Sigmoid colon (tissue), 7 donors: ENCODE results near the gene HDAC7. TPM values are rescaled to one million over a fixed set of nuclear protein-coding genes. Genes with fewer than 3 reads are reported as not detected.

Source experiments
- DNase-seq: peaks from one replicate; pipeline ENCODE4 v3.0.0-alpha.2; 2019
- H3K27ac ChIP-seq, 4 donors: fragments of 200-600 bp; sonication (generic); one replicate each; pipeline ENCODE4 v1.5.1; 2016 to 2019; ENCODE audit warnings: mild to moderate bottlenecking in 1 of 4
- H3K27me3 ChIP-seq, 3 donors: fragments of 200-600 bp; sonication (generic); one replicate each; pipeline ENCODE4 v1.5.1; 2019; ENCODE audit warnings: mild to moderate bottlenecking in 1 of 3
- H3K36me3 ChIP-seq, 4 donors: fragments of 200-600 bp; sonication (generic); one replicate each; pipeline ENCODE4 v1.5.1; 2016 to 2019
- H3K4me1 ChIP-seq, 4 donors: fragments of 200-600 bp; sonication (generic); one replicate each; pipeline ENCODE4 v1.5.1; 2017 to 2019
- H3K4me3 ChIP-seq, 4 donors: fragments of 200-600 bp; sonication (generic); one replicate each; pipeline ENCODE4 v1.5.1; 2017 to 2019; ENCODE audit warnings: mild to moderate bottlenecking in 2 of 4, moderate library complexity in 1 of 4
- H3K9me3 ChIP-seq, 4 donors: fragments of 200-600 bp in 3 of 4; sonication (generic) in 3 of 4; one replicate each; pipeline versions ENCODE4 v1.5.1 to v1.6.1; 2013 to 2019
- CTCF ChIP-seq, 4 experiments: fragments of 450-650 bp in 3 of 4; fragments of 200-600 bp in 1 of 4; IDR thresholded peaks; one replicate each; pipeline ENCODE4 v1.5.1; 2016 to 2019; ENCODE audit warnings: antibody characterized with exemption in 4 of 4, mild to moderate bottlenecking in 3 of 4, moderate library complexity in 2 of 4
- EP300 ChIP-seq, 4 donors: sonication (generic); formaldehyde crosslinking; IDR thresholded peaks; one replicate each; pipeline ENCODE4 v1.6.1; 2017; ENCODE audit warnings: antibody characterized with exemption in 4 of 4
- POLR2A ChIP-seq, 2 donors: fragments of 450-650 bp; IDR thresholded peaks; one replicate each; pipeline ENCODE4 v1.6.1; 2016; ENCODE audit warnings: antibody characterized with exemption in 2 of 2, mild to moderate bottlenecking in 2 of 2, moderate library complexity in 2 of 2
- POLR2AphosphoS5 ChIP-seq, 4 donors: sonication (generic); formaldehyde crosslinking; IDR thresholded peaks; one replicate each; pipeline ENCODE4 v1.6.1; 2017; ENCODE audit warnings: antibody characterized with exemption in 4 of 4
- WGBS, 2 donors: extraction: QIAGEN DNeasy Blood & Tissue Kit; methylation state at CpG; one replicate each; pipeline ENCODE4 v1.1.7; 2013; 5-methylcytosine and 5-hydroxymethylcytosine counted together
- intact Hi-C: fragments of 100-400 bp; cut with DNase I; formaldehyde crosslinking; loops from one replicate; pipeline ENCODE4 v1.15.1; 2023
- polyA plus RNA-seq, 3 donors: library from polyadenylated mRNA; stranded (reverse); fragments of 200-250 nt; gene quantifications; one replicate each; pipeline ENCODE4 v1.2.3, GENCODE V29; 2013
- total RNA-seq, 4 donors: library from RNA; depleted of rRNA; stranded (reverse); fragments of >200 nt; gene quantifications; one replicate each; pipeline ENCODE4 v1.1.0, GENCODE V29; 2016
- donor health status: healthy with polysubstance abuse.
- donor health status: Bipolar disorder and iron deficiency.
- donor health status: healthy.

HDAC7 gene
- total and polyA plus RNA-seq, 7 donors = 6.5 to 79.2 (median 45.3) TPM

- peaks cover 62 to 96% (median 79%) of the 10 kb centered on the region in 4 donors for H3K36me3 ChIP-seq
- H3K27me3 ChIP-seq = no peaks in the 10 kb centered on the region
- intact Hi-C loops = no loop called here
- H3K9me3 ChIP-seq = no peaks in the 10 kb centered on the region
- no peak for DNase-seq
- TF ChIP-seq POLR2AphosphoS5 (IDR thresholded peaks at IDR 0.05) = no peak
- no peak for TF ChIP-seq EP300 (IDR thresholded peaks at IDR 0.05)
- no peak for TF ChIP-seq POLR2A (IDR thresholded peaks at IDR 0.05)
- no peak for TF ChIP-seq CTCF (IDR thresholded peaks at IDR 0.05)
- peak overlapping the region; percentile 29 to 68 (median 37) for H3K27ac ChIP-seq
- H3K4me3 ChIP-seq = no peak overlapping the region
- WGBS, 2 donors = 90 to 91% methylated on average over 11 of the region's 11 CpGs
- peaks cover 0 to 4% (median 2%) of the 10 kb centered on the region in 4 donors for H3K4me1 ChIP-seq
Observed at GRCh38 chr12:47785887-47786661, 33.6 kb downstream of the HDAC7 start.

GRCh38 chr12:47785036-47785886, 34.4 kb downstream of the HDAC7 start:
- no peak for TF ChIP-seq POLR2A (IDR thresholded peaks at IDR 0.05)
- no peak for TF ChIP-seq CTCF (IDR thresholded peaks at IDR 0.05)
- TF ChIP-seq EP300 (IDR thresholded peaks at IDR 0.05) = no peak
- TF ChIP-seq POLR2AphosphoS5 (IDR thresholded peaks at IDR 0.05) = no peak
- Histone ChIP-seq H3K27me3 (no peaks in the 10 kb centered on the region), H3K27ac (peak overlapping the region in 3 of 4 donors; percentile 31 to 68 (median 43)), H3K36me3 (peaks cover 56 to 93% (median 71%) of the 10 kb centered on the region in 4 donors), H3K4me1 (peaks cover 0 to 4% (median 2%) of the 10 kb centered on the region in 4 donors), H3K4me3 (no peak overlapping the region), H3K9me3 (no peaks in the 10 kb centered on the region)
- peak; percentile 69 for DNase-seq
- intact Hi-C loops = no loop called here
- 88 to 92% methylated on average over 15 of the region's 15 CpGs for WGBS, 2 donors

- intact Hi-C loops = loop anchor here (5.0 kb wide), 1 partner anchor 132 kb away; no protein-coding TSS in a partner anchor
- DNase-seq = peak; percentile 66
Observed at GRCh38 chr12:47783821-47784819, 35.6 kb downstream of the HDAC7 start.

More at GRCh38 chr12:47783821-47784819, 35.6 kb downstream of the HDAC7 start:
- TF ChIP-seq POLR2AphosphoS5 (IDR thresholded peaks at IDR 0.05) (no peak), CTCF (IDR thresholded peaks at IDR 0.05) (no peak), EP300 (IDR thresholded peaks at IDR 0.05) (no peak), POLR2A (IDR thresholded peaks at IDR 0.05) (no peak)
- Histone ChIP-seq H3K27ac (peak overlapping the region in 3 of 4 donors; percentile 2 to 63 (median 45)), H3K27me3 (no peaks in the 10 kb centered on the region), H3K36me3 (peaks cover 47 to 81% (median 60%) of the 10 kb centered on the region in 4 donors), H3K4me1 (peaks cover 0 to 13% (median 5%) of the 10 kb centered on the region in 4 donors), H3K4me3 (no peak overlapping the region), H3K9me3 (no peaks in the 10 kb centered on the region)
- WGBS, 2 donors = 91 to 93% methylated on average over 20 of the region's 20 CpGs
